Aorta (tissue), 5 donors: ENCODE results near the gene FNTB. TPM values are rescaled to one million over a fixed set of nuclear protein-coding genes. Genes with fewer than 3 reads are reported as not detected.
A peak's percentile ranks its signal among the peaks of the same experiment; 100 is the strongest.
"Not testable (repeated sequence)": the region's sequence is repeated elsewhere in the genome, so short reads cannot be mapped to it uniquely, and the experiment has no call there.

Experiments used
- ATAC-seq: fragments of 200-7000 bp; cut with Tn5 transposase; one replicate; pipeline ENCODE4 v1.9.1; 2022; ENCODE audit warnings: moderate library complexity; ENCODE audit not compliant: low FRiP score
- DNase-seq, 2 donors: peaks; one replicate each; pipeline ENCODE4 v3.0.0-alpha.2; 2020
- H3K27ac ChIP-seq, 2 donors: one replicate each; pipeline ENCODE4 v1.5.1; 2013; ENCODE audit warnings: low read length in 2 of 2, mild to moderate bottlenecking in 2 of 2, moderate library complexity in 2 of 2, control low read depth in 1 of 2, inconsistent platforms in 1 of 2, low read depth in 1 of 2
- H3K27me3 ChIP-seq, 2 donors: one replicate each; pipeline ENCODE4 v1.6.1; 2013; ENCODE audit warnings: control low read depth in 1 of 2, low read length in 1 of 2, mild to moderate bottlenecking in 1 of 2, moderate library complexity in 1 of 2; ENCODE audit not compliant: insufficient read depth in 2 of 2, control insufficient read depth in 1 of 2
- H3K36me3 ChIP-seq, 2 donors: one replicate each; pipeline ENCODE4 v1.6.1; 2013; ENCODE audit warnings: control low read depth in 1 of 2, low read length in 1 of 2, mild to moderate bottlenecking in 1 of 2; ENCODE audit not compliant: insufficient read depth in 2 of 2, control insufficient read depth in 1 of 2
- H3K4me1 ChIP-seq, 2 donors: one replicate each; pipeline ENCODE4 v1.6.1; 2013; ENCODE audit warnings: low read length in 2 of 2, control low read depth in 1 of 2, mild to moderate bottlenecking in 1 of 2, moderate library complexity in 1 of 2; ENCODE audit not compliant: insufficient read depth in 2 of 2, control insufficient read depth in 1 of 2
- H3K4me3 ChIP-seq, 2 donors: one replicate each; pipeline ENCODE4 v1.5.1; 2013; ENCODE audit warnings: low read length in 2 of 2, control low read depth in 1 of 2, mild to moderate bottlenecking in 1 of 2
- H3K9me3 ChIP-seq: one replicate; pipeline ENCODE4 v1.6.1; 2013; ENCODE audit warnings: mild to moderate bottlenecking, low read length; ENCODE audit not compliant: control insufficient read depth
- WGBS, 2 donors: extraction: QIAGEN DNeasy Blood & Tissue Kit; methylation state at CpG; one replicate each; pipeline ENCODE4 v1.1.7; 2013; 5-methylcytosine and 5-hydroxymethylcytosine counted together
- intact Hi-C, 2 donors: fragments of 100-400 bp; cut with DNase I; formaldehyde crosslinking; loops; one replicate each; pipeline versions ENCODE4 v1.14.2 to v1.15.0; 2022
- polyA plus RNA-seq, 2 donors: library from polyadenylated mRNA; stranded (reverse); fragments of 200-250 nt; gene quantifications; one replicate each; pipeline ENCODE4 v1.2.3, GENCODE V29; 2013
- total RNA-seq, 2 donors: library from RNA; stranded (reverse); fragmentation: NEBNext Ultra II Directional; extraction: Animal tissue kit (Norgen Biotek cat#: 25700); gene quantifications; one replicate each; pipeline ENCODE4 v1.2.1, GENCODE V29; 2021
- donor health status: healthy with polysubstance abuse.
- donor health status: Bipolar disorder and iron deficiency.
- donor health status: DM: no; HTN: no; CAD: no.
- donor health status: DM: no; HTN: no; CAD: no.
- donor health status: DM: yes; HTN: yes; CAD: no.

FNTB gene
- total and polyA plus RNA-seq, 4 donors: 4.4 to 22.5 (median 10.7) TPM

DNA sequence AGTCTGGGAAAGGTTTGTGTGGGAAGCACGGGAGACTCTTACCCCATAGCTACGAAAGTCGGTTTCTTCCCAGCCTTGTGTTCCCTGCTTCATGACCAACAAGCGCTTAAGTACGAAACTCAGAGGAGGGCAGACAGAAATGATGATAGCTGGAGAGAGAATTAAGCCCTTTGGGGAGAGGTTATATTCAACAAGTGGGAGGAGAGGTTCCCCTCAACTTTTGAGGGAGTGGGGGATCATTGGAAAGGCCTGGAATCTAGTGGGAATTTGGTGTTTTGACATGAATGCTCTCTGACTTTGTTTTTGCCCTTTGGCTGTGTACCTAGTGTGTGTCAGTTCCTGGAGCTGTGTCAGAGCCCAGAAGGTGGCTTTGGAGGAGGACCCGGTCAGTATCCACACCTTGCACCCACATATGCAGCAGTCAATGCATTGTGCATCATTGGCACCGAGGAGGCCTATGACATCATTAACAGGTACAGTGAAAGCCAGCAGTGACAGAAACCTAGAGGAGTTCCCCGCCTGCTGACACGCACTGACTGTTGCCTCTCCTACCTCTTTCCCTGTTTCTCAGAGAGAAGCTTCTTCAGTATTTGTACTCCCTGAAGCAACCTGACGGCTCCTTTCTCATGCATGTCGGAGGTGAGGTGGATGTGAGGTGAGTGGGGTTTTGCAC, 40.6 kb downstream of the FNTB start:
- no peak overlapping the region for H3K27ac ChIP-seq
- ATAC-seq: no peak
- H3K9me3 ChIP-seq: no peaks in the 10 kb centered on the region

GRCh38 chr14:65028937-65029336, 42.2 kb downstream of the FNTB start:
- Histone ChIP-seq H3K36me3 (peaks cover 0 to 9% of the 10 kb centered on the region in 2 donors), H3K27ac (no peak overlapping the region), H3K27me3 (no peaks in the 10 kb centered on the region), H3K4me3 (no peak overlapping the region), H3K9me3 (no peaks in the 10 kb centered on the region), H3K4me1 (no peaks in the 10 kb centered on the region)
- ATAC-seq (no peak), DNase-seq (no peak)
- WGBS, 2 donors: 78 to 87% methylated on average over 3 of the region's 3 CpGs
- intact Hi-C loops: no loop called here

More for the DNA sequence above, 40.6 kb downstream of the FNTB start:
- Histone ChIP-seq H3K4me1 (no peaks in the 10 kb centered on the region), H3K36me3 (peaks cover 0 to 9% of the 10 kb centered on the region in 2 donors), H3K4me3 (no peak overlapping the region), H3K27me3 (no peaks in the 10 kb centered on the region)
- DNase-seq: no peak
- whole genome bisulfite sequencing, 2 donors: 96% methylated on average over 11 of the region's 11 CpGs
- intact Hi-C loops: no loop called here

DNA sequence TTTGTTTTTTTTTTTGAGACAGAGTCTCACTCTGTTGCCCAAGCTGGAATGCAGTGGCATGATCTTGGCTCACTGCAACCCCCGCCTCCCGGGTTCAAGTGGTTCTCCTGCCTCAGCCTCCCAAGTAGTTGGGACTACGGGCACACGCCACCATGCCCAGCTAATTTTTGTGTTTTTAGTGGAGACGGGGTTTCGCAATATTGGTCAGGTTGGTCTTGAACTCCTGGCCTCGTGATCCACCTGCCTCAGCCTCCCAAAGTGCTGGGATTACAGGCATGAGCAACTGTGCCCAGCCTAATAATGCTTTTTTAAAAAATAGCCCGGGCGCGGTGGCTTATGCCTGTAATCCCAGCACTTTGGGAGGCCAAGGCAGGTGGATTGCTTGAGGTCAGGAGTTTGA, 44.6 kb downstream of the FNTB start:
- ATAC-seq, intact Hi-C loops, H3K27me3 ChIP-seq, H3K27ac ChIP-seq, H3K4me3 ChIP-seq, H3K36me3 ChIP-seq, DNase-seq, H3K9me3 ChIP-seq, H3K4me1 ChIP-seq: not testable (repeated sequence)
- 96 to 98% methylated on average over 10 of the region's 10 CpGs for WGBS, 2 donors

DNA sequence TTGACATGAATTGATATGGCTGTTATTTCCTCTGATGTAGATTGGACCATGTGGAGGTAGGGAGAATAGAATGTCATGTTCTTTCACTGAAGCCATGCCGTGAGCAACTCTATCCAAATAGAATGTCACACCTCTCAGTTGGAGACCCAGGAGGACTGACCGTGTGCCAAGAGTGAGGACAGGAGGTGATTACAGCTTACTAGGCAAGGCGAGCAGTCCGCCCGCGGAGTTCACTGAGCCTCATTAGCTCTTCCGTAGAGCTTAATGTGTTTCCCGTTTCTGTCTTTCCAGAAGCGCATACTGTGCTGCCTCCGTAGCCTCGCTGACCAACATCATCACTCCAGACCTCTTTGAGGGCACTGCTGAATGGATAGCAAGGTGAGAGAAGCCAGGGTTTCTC, 45.6 kb downstream of the FNTB start:
- H3K4me3 ChIP-seq: no peak overlapping the region
- peaks cover 0 to 8% of the 10 kb centered on the region in 2 donors for H3K36me3 ChIP-seq
- no peaks in the 10 kb centered on the region for H3K27me3 ChIP-seq
- no peak overlapping the region for H3K27ac ChIP-seq
- 95 to 96% methylated on average over 11 of the region's 11 CpGs for WGBS, 2 donors
- DNase-seq: no peak
- H3K4me1 ChIP-seq: no peaks in the 10 kb centered on the region
- no peaks in the 10 kb centered on the region for H3K9me3 ChIP-seq
- intact Hi-C loops: no loop called here
- ATAC-seq: no peak

- 91 to 93% methylated on average over 3 of the region's 3 CpGs for WGBS, 2 donors
These were observed 46.5 kb downstream of the FNTB start for GRCh38 chr14:65033181-65033580.

DNA sequence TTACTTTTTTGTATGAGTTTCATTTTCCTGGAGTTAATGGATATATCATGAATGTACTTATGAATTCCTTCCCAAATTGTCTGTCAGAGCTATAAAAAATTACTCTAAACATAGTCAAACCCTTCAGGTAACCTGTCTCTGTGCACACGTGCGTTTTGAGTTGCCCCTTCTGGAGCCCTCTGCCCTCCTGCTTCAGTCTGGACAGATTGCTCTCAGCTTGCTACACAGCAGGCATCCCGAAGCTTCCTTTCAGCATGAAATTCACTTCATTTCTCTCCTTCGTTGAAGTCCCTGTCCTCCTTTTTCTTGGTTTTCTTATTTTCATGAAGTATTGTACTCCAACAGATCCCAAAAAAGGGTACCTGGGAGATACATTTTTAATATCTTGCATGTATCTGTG, 47.3 kb downstream of the FNTB start:
- Histone ChIP-seq H3K27me3 (no peaks in the 10 kb centered on the region), H3K4me3 (no peak overlapping the region), H3K9me3 (no peaks in the 10 kb centered on the region), H3K27ac (no peak overlapping the region), H3K4me1 (no peaks in the 10 kb centered on the region), H3K36me3 (peaks cover 0 to 3% of the 10 kb centered on the region in 2 donors)
- intact Hi-C loops: no loop called here
- no peak for DNase-seq
- 86 to 89% methylated on average over 4 of the region's 4 CpGs for WGBS, 2 donors
- ATAC-seq: no peak

More at GRCh38 chr14:65033181-65033580, 46.5 kb downstream of the FNTB start:
- Histone ChIP-seq H3K4me3 (no peak overlapping the region), H3K4me1 (no peaks in the 10 kb centered on the region), H3K9me3 (no peaks in the 10 kb centered on the region), H3K36me3 (peaks cover 0 to 3% of the 10 kb centered on the region in 2 donors), H3K27me3 (no peaks in the 10 kb centered on the region), H3K27ac (no peak overlapping the region)
- intact Hi-C loops: no loop called here
- DNase-seq (no peak), ATAC-seq (no peak)

- peak; percentile 69 for ATAC-seq
- no peaks in the 10 kb centered on the region for H3K9me3 ChIP-seq
- no peak overlapping the region for H3K4me3 ChIP-seq
- intact Hi-C loops: no loop called here
- H3K27me3 ChIP-seq: no peaks in the 10 kb centered on the region
- WGBS, 2 donors: 27 to 31% methylated on average over 4 of the region's 4 CpGs
- H3K27ac ChIP-seq: no peak overlapping the region
- H3K36me3 ChIP-seq: no peaks in the 10 kb centered on the region
- no peaks in the 10 kb centered on the region for H3K4me1 ChIP-seq
- peak; percentile 83 to 85 for DNase-seq
These were observed 48.4 kb downstream of the FNTB start for GRCh38 chr14:65035049-65035448.

DNA sequence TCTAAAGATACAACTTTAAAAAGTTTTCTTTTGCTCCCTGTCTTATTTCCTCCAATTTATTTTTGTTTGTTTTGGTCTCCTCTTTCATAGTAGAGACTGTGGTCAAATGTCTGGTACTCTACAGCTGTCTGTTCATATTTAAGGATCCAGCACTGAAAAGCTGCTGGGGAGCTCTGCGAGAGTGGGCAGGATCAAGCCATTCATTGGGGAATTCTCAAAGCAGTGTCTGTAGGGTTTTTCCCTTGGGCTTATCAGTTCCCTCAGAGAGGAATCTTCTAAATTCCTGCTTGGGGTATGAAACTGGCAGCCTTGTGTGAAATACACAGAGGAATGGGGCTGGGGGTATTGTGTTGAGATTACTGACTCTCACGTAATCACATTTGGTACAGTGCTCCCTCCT, 52.3 kb downstream of the FNTB start:
- Histone ChIP-seq H3K27ac (no peak overlapping the region), H3K27me3 (no peaks in the 10 kb centered on the region), H3K4me1 (no peaks in the 10 kb centered on the region), H3K9me3 (no peaks in the 10 kb centered on the region), H3K4me3 (no peak overlapping the region), H3K36me3 (peaks cover 0 to 2% of the 10 kb centered on the region in 2 donors)
- 93 to 95% methylated on average over 2 of the region's 2 CpGs for WGBS, 2 donors
- DNase-seq: no peak
- intact Hi-C loops: no loop called here
- ATAC-seq: no peak

GRCh38 chr14:65040666-65041433, 54.2 kb downstream of the FNTB start:
- Histone ChIP-seq H3K27ac (no peak overlapping the region), H3K4me3 (no peak overlapping the region), H3K9me3 (no peaks in the 10 kb centered on the region), H3K4me1 (no peaks in the 10 kb centered on the region), H3K36me3 (peaks cover 0 to 7% of the 10 kb centered on the region in 2 donors), H3K27me3 (no peaks in the 10 kb centered on the region)
- intact Hi-C loops: no loop called here
- 93 to 95% methylated on average over 9 of the region's 9 CpGs for WGBS, 2 donors
- DNase-seq (no peak), ATAC-seq (no peak)
